ENCODE data around the gene EIF4E1B. TPM values are rescaled to one million over a fixed set of nuclear protein-coding genes. Genes with fewer than 3 reads are reported as not detected.

Gene EIF4E1B
- total RNA-seq, 1 experiment from 2014 or later, result not detected

GRCh38 chr5:176612008-176612407 is 18.5 kb upstream of the EIF4E1B start:
- H3K4me3 Mint-ChIP-seq (ENCODE audit: low read depth, unreplicated experiment), result no peak overlapping the region
- H3K27ac Mint-ChIP-seq (ENCODE audit: unreplicated experiment), result no peak overlapping the region
- peaks cover 19% of the 10 kb centered on the region for H3K36me3 Mint-ChIP-seq (ENCODE audit: insufficient read depth, unreplicated experiment)

DNA sequence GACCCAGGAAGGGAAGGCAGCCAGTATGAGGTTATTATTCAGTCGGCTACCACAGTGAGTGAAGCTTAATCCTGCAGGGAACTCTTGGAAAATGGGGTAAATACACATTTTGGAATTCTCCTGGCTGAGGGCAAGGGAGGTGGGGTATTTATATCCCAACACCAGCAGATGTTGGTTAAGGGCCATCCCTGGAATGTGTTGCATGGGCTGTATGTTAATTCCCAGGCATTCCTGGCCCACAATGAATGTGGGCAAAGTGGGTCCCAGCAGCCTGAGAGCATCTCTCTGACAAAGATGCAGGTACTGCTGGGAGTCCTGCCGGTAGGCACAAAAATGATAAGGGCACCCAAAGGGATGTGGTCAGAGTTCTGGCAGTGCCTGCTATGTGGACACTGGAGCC is 17.6 kb upstream of the EIF4E1B start:
- H3K4me3 Mint-ChIP-seq (ENCODE audit: low read depth, unreplicated experiment), result no peak overlapping the region
- CTCF ChIA-PET, result interaction anchor here (0.8 kb wide), 1 partner anchor 66 kb away, joined by 13 read pairs; no protein-coding TSS in a partner anchor
- H3K4me1 Mint-ChIP-seq (ENCODE audit: low read depth, unreplicated experiment), result peaks cover 30% of the 10 kb centered on the region
- DNase-seq, result no peak
- peaks cover 50% of the 10 kb centered on the region for H3K27me3 Mint-ChIP-seq (ENCODE audit: unreplicated experiment)
- no peak for TF ChIP-seq CTCF (IDR thresholded peaks at IDR 0.05; ENCODE audit: unreplicated experiment)
- no peak overlapping the region for H3K27ac Mint-ChIP-seq (ENCODE audit: unreplicated experiment)
- no peaks in the 10 kb centered on the region for H3K9me3 Mint-ChIP-seq (ENCODE audit: low read depth, unreplicated experiment)
- intact Hi-C loops (cut with micrococcal nuclease; ENCODE audit: unreplicated experiment), result loop anchor here (5.0 to 10.0 kb wide), 2 partner anchors 71 to 198 kb away; partner anchors contain the start of gene CLTB
- H3K36me3 Mint-ChIP-seq (ENCODE audit: insufficient read depth, unreplicated experiment), result peaks cover 19% of the 10 kb centered on the region
- BruUV-seq (replicated peaks), result no TSS peak

More at GRCh38 chr5:176612008-176612407, 18.5 kb upstream of the EIF4E1B start:
- no TSS peak for BruUV-seq (replicated peaks)
- no peak for DNase-seq
- TF ChIP-seq CTCF (IDR thresholded peaks at IDR 0.05; ENCODE audit: unreplicated experiment), result no peak
- Mint-ChIP-seq H3K27me3 (ENCODE audit: unreplicated experiment) (peaks cover 41% of the 10 kb centered on the region), H3K4me1 (ENCODE audit: low read depth, unreplicated experiment) (peaks cover 30% of the 10 kb centered on the region), H3K9me3 (ENCODE audit: low read depth, unreplicated experiment) (no peaks in the 10 kb centered on the region)
- CTCF ChIA-PET, result no interaction called here
- intact Hi-C loops (cut with micrococcal nuclease; ENCODE audit: unreplicated experiment), result loop anchor here (5.0 to 10.0 kb wide), 2 partner anchors 70 to 197 kb away; partner anchors contain the start of gene CLTB

DNA sequence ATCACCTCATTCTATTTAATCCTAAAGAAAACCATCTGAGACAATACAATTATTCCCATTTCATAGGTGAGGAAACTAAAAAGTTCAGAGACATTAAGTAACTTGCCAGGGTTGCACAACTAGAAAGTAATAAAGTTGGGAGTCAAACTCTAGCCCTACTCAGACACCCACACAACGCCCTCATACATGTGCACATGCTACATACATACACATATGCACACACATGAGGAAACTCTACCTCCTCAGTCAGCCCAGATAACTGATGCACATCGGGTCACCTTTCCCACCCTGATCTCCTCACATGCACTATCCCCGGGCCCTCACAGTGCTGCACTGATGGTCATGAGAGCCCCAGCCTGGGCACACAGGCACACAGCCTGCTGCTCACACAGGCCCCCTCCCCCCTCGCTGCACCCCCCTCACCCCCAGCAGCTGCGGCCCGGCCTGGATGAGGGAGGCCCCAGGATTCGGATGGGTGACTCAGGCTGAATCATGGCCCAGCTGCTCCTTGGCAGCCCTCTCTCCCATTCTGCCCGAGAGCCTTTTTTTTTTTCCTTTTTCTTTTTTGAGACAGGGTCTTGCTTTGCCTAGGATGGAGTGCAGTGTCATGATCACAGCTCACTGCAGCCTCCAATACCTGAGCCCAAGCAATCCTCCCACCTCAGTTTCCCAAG is 15.5 kb upstream of the EIF4E1B start:
- CTCF ChIA-PET, result interaction anchor here (0.8 kb wide), 1 partner anchor 79 kb away, joined by 3 read pairs; no protein-coding TSS in a partner anchor
- Mint-ChIP-seq H3K9me3 (ENCODE audit: low read depth, unreplicated experiment) (no peaks in the 10 kb centered on the region), H3K36me3 (ENCODE audit: insufficient read depth, unreplicated experiment) (peaks cover 9% of the 10 kb centered on the region), H3K4me3 (ENCODE audit: low read depth, unreplicated experiment) (no peak overlapping the region), H3K27me3 (ENCODE audit: unreplicated experiment) (peaks cover 70% of the 10 kb centered on the region), H3K27ac (ENCODE audit: unreplicated experiment) (no peak overlapping the region), H3K4me1 (ENCODE audit: low read depth, unreplicated experiment) (peaks cover 26% of the 10 kb centered on the region)
- no peak for TF ChIP-seq CTCF (IDR thresholded peaks at IDR 0.05; ENCODE audit: unreplicated experiment)
- peak; percentile 30 for DNase-seq
- BruUV-seq (replicated peaks), result no TSS peak
- intact Hi-C loops (cut with micrococcal nuclease; ENCODE audit: unreplicated experiment), result loop anchor here (5.0 to 10.0 kb wide), 2 partner anchors 73 to 200 kb away; partner anchors contain the start of gene CLTB

DNA sequence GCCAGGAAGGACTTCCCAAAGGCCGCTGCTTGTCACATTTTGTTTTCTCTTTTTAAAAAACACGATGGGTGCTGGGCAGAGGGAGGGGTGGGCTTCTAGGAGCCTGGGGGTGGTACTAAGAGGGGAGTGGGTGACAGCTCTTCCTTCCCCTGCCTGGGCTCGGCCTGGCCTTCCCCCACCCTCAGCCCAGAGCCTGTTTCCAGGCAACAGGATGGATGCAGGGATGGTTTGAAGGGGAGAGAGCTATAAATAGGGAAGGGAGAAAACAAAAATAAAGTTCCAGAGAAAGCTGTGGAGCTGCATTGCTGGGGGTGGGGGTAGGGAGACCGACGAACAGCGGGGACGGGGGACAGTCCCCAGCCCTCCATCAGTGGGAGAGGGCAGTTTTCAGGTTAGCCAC is 14.0 kb upstream of the EIF4E1B start:
- no TSS peak for BruUV-seq (replicated peaks)
- intact Hi-C loops (cut with micrococcal nuclease; ENCODE audit: unreplicated experiment), result loop anchor here (10.0 kb wide), 1 partner anchor 202 kb away; the partner anchor contains the start of gene CLTB
- no peak overlapping the region for H3K27ac Mint-ChIP-seq (ENCODE audit: unreplicated experiment)

More for the DNA sequence above, 14.0 kb upstream of the EIF4E1B start:
- Mint-ChIP-seq H3K36me3 (ENCODE audit: insufficient read depth, unreplicated experiment) (peaks cover 7% of the 10 kb centered on the region), H3K4me1 (ENCODE audit: low read depth, unreplicated experiment) (peaks cover 35% of the 10 kb centered on the region), H3K9me3 (ENCODE audit: low read depth, unreplicated experiment) (no peaks in the 10 kb centered on the region), H3K4me3 (ENCODE audit: low read depth, unreplicated experiment) (no peak overlapping the region), H3K27me3 (ENCODE audit: unreplicated experiment) (peaks cover 80% of the 10 kb centered on the region)
- TF ChIP-seq CTCF (IDR thresholded peaks at IDR 0.05; ENCODE audit: unreplicated experiment), result no peak
- no peak for DNase-seq
- CTCF ChIA-PET, result interaction anchor here (0.6 to 0.8 kb wide), 2 partner anchors 10 to 78 kb away, joined by 3 to 7 read pairs; no protein-coding TSS in a partner anchor
